Ovary (tissue), 3 donors: ENCODE results near the gene PPDPF.

Experiments used
- EP300 ChIP-seq: sonication (generic); formaldehyde crosslinking; IDR thresholded peaks from one replicate; pipeline ENCODE4 v1.6.1; 2017; ENCODE audit warnings: antibody characterized with exemption
- TF ChIP-seq, protein P1 (sequence below), 3 donors: fragments of 450-650 bp in 2 of 3; fragments of 200-600 bp in 1 of 3; IDR thresholded peaks; one replicate each; pipeline versions ENCODE4 v1.5.1 to v1.8.0; 2016 to 2022; ENCODE audit warnings: antibody characterized with exemption in 3 of 3, mild to moderate bottlenecking in 1 of 3
- donor health status: DM: no; HTN: no; CAD: no.

DNA sequence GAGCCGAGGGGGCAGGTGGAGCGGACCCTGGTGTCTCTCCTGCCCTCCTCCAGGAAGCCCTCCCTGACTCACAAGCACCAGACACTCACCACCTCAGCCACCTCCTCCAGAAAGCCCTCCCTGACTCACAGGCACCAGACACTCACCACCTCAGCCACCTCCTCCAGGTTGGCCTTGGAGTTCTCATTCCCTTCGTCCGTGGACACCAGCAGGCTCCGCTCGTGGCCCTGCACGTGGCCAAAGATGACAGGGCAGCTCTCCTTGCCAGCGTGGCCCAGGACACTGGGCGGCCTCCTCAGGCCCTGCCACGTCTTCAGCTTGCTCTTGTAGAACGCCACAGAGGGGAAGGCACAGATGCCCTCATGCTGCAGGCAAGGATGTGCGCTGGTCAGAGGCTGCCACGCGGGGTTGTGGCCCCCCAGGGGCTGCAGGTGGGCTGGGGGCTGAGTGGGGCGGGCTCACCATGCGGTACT, 39.8 kb downstream of the PPDPF start:
- TF ChIP-seq, protein P1, sequence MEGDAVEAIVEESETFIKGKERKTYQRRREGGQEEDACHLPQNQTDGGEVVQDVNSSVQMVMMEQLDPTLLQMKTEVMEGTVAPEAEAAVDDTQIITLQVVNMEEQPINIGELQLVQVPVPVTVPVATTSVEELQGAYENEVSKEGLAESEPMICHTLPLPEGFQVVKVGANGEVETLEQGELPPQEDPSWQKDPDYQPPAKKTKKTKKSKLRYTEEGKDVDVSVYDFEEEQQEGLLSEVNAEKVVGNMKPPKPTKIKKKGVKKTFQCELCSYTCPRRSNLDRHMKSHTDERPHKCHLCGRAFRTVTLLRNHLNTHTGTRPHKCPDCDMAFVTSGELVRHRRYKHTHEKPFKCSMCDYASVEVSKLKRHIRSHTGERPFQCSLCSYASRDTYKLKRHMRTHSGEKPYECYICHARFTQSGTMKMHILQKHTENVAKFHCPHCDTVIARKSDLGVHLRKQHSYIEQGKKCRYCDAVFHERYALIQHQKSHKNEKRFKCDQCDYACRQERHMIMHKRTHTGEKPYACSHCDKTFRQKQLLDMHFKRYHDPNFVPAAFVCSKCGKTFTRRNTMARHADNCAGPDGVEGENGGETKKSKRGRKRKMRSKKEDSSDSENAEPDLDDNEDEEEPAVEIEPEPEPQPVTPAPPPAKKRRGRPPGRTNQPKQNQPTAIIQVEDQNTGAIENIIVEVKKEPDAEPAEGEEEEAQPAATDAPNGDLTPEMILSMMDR (IDR thresholded peaks at IDR 0.05), result no peak
- no peak for TF ChIP-seq EP300
